IMR-90 (cell line): ENCODE results near the gene INPP4A. TPM values are rescaled to one million over a fixed set of nuclear protein-coding genes. Genes with fewer than 3 reads are reported as not detected.

Experiments
- ATAC-seq: fragments of 200-7000 bp; cut with Tn5 transposase; 2 replicates; pipeline ENCODE4 v1.9.1; 2020; ENCODE audit warnings: low read depth, mild to moderate bottlenecking, moderate library complexity
- BruUV-seq: library from RNA; stranded (reverse); fragments of 400-500 nt; replicated peaks from 2 replicates; lab custom pipeline; 2021; lab: Mats Ljungman, UMichigan
- CTCF ChIA-PET: fragments of 300-600 bp; formaldehyde crosslinking; extraction: SDS; loops from one replicate; lab custom pipeline; 2021; ENCODE audit warnings: antibody characterized with exemption; lab: Yijun Ruan, JAX
- POLR2A ChIA-PET: fragments of 300-600 bp; sonication (Branson Sonifier 250); formaldehyde crosslinking; loops from one replicate; lab custom pipeline; 2022; ENCODE audit warnings: antibody characterized with exemption; ENCODE audit not compliant: unreplicated experiment; lab: Charles Lee
- DNase-seq: peaks from one replicate; pipeline ENCODE4 v3.0.0; 2013
- H2AFZ ChIP-seq: replicated peaks from 2 replicates; pipeline ENCODE3; 2013; ENCODE audit warnings: low read length, mild to moderate bottlenecking; ENCODE audit not compliant: poor library complexity
- H2AK5ac ChIP-seq: 2 replicates; pipeline ENCODE4 v1.6.1; 2013; ENCODE audit warnings: low read depth, low read length, inconsistent platforms
- H2AK9ac ChIP-seq: replicated peaks from 2 replicates; pipeline ENCODE3; 2013; ENCODE audit warnings: mild to moderate bottlenecking, low read depth, low read length, moderate library complexity; ENCODE audit not compliant: poor library complexity
- H2BK120ac ChIP-seq: 2 replicates; pipeline ENCODE4 v1.6.1; 2013; ENCODE audit warnings: low read depth, low read length, inconsistent platforms
- H2BK15ac ChIP-seq: 3 replicates; pipeline ENCODE4 v1.6.1; 2013; ENCODE audit warnings: low read depth, low read length, inconsistent platforms
- H2BK20ac ChIP-seq: 2 replicates; pipeline ENCODE4 v1.6.1; 2013; ENCODE audit warnings: low read depth, mild to moderate bottlenecking, inconsistent platforms, low read length, moderate library complexity
- H2BK5ac ChIP-seq: 2 replicates; pipeline ENCODE4 v1.6.1; 2013; ENCODE audit warnings: mild to moderate bottlenecking, low read depth, low read length, inconsistent platforms; ENCODE audit not compliant: poor library complexity, severe bottlenecking
- H3K14ac ChIP-seq: replicated peaks from 2 replicates; pipeline ENCODE4 v1.6.1; 2013; ENCODE audit warnings: low read depth, low read length, inconsistent platforms
- H3K18ac ChIP-seq: 2 replicates; pipeline ENCODE4 v1.6.1; 2013; ENCODE audit warnings: low read depth, low read length, control low read depth
- H3K23ac ChIP-seq: 2 replicates; pipeline ENCODE4 v1.6.1; 2013; ENCODE audit warnings: low read depth, low read length, inconsistent platforms
- H3K27ac ChIP-seq: 2 replicates; pipeline ENCODE4 v1.5.1; 2013; ENCODE audit warnings: mild to moderate bottlenecking, control low read depth, low read length; ENCODE audit not compliant: insufficient read depth
- H3K27me3 ChIP-seq: 2 replicates; pipeline ENCODE4 v1.6.1; 2013; ENCODE audit warnings: low read length; ENCODE audit not compliant: control insufficient read depth, insufficient read depth
- H3K36me3 ChIP-seq: 2 replicates; pipeline ENCODE4 v1.6.1; 2013; ENCODE audit warnings: low read length, mixed read lengths; ENCODE audit not compliant: control insufficient read depth, insufficient read depth
- H3K4ac ChIP-seq: 2 replicates; pipeline ENCODE4 v1.6.1; 2013; ENCODE audit warnings: low read depth, low read length, inconsistent platforms
- H3K4me1 ChIP-seq: 2 replicates; pipeline ENCODE4 v1.6.1; 2013; ENCODE audit warnings: low read length, mixed read lengths; ENCODE audit not compliant: control insufficient read depth, insufficient read depth
- H3K4me2 ChIP-seq: 2 replicates; pipeline ENCODE4 v1.6.1; 2013; ENCODE audit warnings: low read depth, mild to moderate bottlenecking, control low read depth, low read length, moderate library complexity
- H3K4me3 ChIP-seq: 2 replicates; pipeline ENCODE4 v1.5.1; 2013; ENCODE audit warnings: low read depth, mild to moderate bottlenecking, control low read depth, low read length, moderate library complexity; ENCODE audit not compliant: insufficient read depth
- H3K56ac ChIP-seq: 2 replicates; pipeline ENCODE4 v1.6.1; 2013; ENCODE audit warnings: low read length, inconsistent platforms; ENCODE audit not compliant: insufficient read depth; ENCODE audit errors: extremely low read depth
- H3K79me1 ChIP-seq, 2 experiments: 2 replicates each; pipeline ENCODE4 v1.6.1; 2013; ENCODE audit warnings: low read length in 2 of 2, inconsistent platforms in 1 of 2, low read depth in 1 of 2
- H3K9ac ChIP-seq: 2 replicates; pipeline ENCODE4 v1.6.1; 2013; ENCODE audit warnings: low read depth, low read length, control low read depth
- H3K9me1 ChIP-seq: 2 replicates; pipeline ENCODE4 v1.6.1; 2013; ENCODE audit warnings: low read length, inconsistent platforms; ENCODE audit not compliant: insufficient read depth
- H3K9me3 ChIP-seq: 2 replicates; pipeline ENCODE4 v1.6.1; 2013; ENCODE audit warnings: low read length; ENCODE audit not compliant: control insufficient read depth, insufficient read depth
- H4K20me1 ChIP-seq: 2 replicates; pipeline ENCODE4 v1.6.1; 2013; ENCODE audit warnings: low read length, inconsistent platforms; ENCODE audit not compliant: insufficient read depth
- H4K5ac ChIP-seq: 2 replicates; pipeline ENCODE4 v1.6.1; 2013; ENCODE audit warnings: mild to moderate bottlenecking, low read depth, low read length, control low read depth
- H4K8ac ChIP-seq, 2 experiments: 2 replicates each; pipeline ENCODE4 v1.6.1; 2013; ENCODE audit warnings: low read depth in 2 of 2, low read length in 2 of 2, control low read depth in 1 of 2, inconsistent platforms in 1 of 2
- H4K91ac ChIP-seq: 2 replicates; pipeline ENCODE4 v1.6.1; 2013; ENCODE audit warnings: low read depth, low read length, inconsistent platforms; ENCODE audit not compliant: insufficient read depth
- CEBPB ChIP-seq: IDR thresholded peaks from 2 replicates; pipeline ENCODE4 v1.6.1; 2012; ENCODE audit warnings: low read depth, low read length, improper control_type of control experiment
- CTCF ChIP-seq: conservative IDR thresholded peaks from 2 replicates; pipeline ENCODE4 v1.5.1; 2012; ENCODE audit warnings: mild to moderate bottlenecking, low read depth, low read length, improper control_type of control experiment
- ELK1 ChIP-seq: fragments of 150-350 bp; IDR thresholded peaks from 2 replicates; pipeline ENCODE4 v1.6.1; 2016; ENCODE audit warnings: low read depth, mild to moderate bottlenecking, low read length, moderate library complexity, borderline replicate concordance
- FOS ChIP-seq: fragments of 150-350 bp; IDR thresholded peaks from 2 replicates; pipeline ENCODE4 v1.6.1; 2016; ENCODE audit warnings: low read depth, low read length
- MAFK ChIP-seq: IDR thresholded peaks from 2 replicates; pipeline ENCODE4 v1.6.1; 2012; ENCODE audit warnings: low read depth, low read length, improper control_type of control experiment
- NFE2L2 ChIP-seq: fragments of 150-350 bp; IDR thresholded peaks from 2 replicates; pipeline ENCODE4 v1.6.1; 2016; ENCODE audit warnings: low read depth, mild to moderate bottlenecking, low read length
- USF2 ChIP-seq: fragments of 150-350 bp; IDR thresholded peaks from 2 replicates; pipeline ENCODE4 v1.6.1; 2017; ENCODE audit warnings: mild to moderate bottlenecking, antibody characterized with exemption, low read length, low read depth
- WGBS, 2 experiments: methylation state at CpG; one replicate each; pipeline versions ENCODE4 v1.1.5 to v1.1.7; 2013; ENCODE audit warnings: missing lambda C conversion rate in 2 of 2; ENCODE audit not compliant: insufficient read length in 1 of 2; ENCODE audit errors: extremely low coverage in 2 of 2; 5-methylcytosine and 5-hydroxymethylcytosine counted together
- dilution Hi-C: fragments of 300-500 bp; cut with HindIII; formaldehyde crosslinking; loops from one replicate; pipeline ENCODE4 v1.14.3; 2018; ENCODE audit warnings: low sequenced_read_pairs; ENCODE audit not compliant: unreplicated experiment
- in situ Hi-C: fragments of 300-500 bp; cut with MboI; formaldehyde crosslinking; loops from 3 replicates; pipeline ENCODE4 v1.14.3; 2019; ENCODE audit warnings: low sequenced_read_pairs, inconsistent platforms, mixed read lengths
- intact Hi-C: fragments of 100-400 bp; cut with micrococcal nuclease; formaldehyde crosslinking; loops from 2 replicates; pipeline ENCODE4 v1.10.0; 2022
- polyA plus RNA-seq, 3 experiments: library from polyadenylated mRNA; depleted of rRNA; stranded (reverse); fragments of >200 nt; gene quantifications; 2 replicates each; pipeline ENCODE4 v1.2.3, GENCODE V29; 2012; ENCODE audit warnings: low replicate concordance in 1 of 3
- total RNA-seq: library from RNA; depleted of rRNA; stranded (reverse); fragments of >200 nt; gene quantifications from 2 replicates; pipeline ENCODE4 v1.2.3, GENCODE V29; 2012

The INPP4A gene
- total and polyA plus RNA-seq, 2 of the 4 experiments (the other 2 are of a cell fraction) = 14.5 to 27.1 TPM

GRCh38 chr2:98457045-98457696 lies 12.5 kb downstream of the INPP4A start:
- Histone ChIP-seq H3K4me1 (peaks cover 33% of the 10 kb centered on the region), H4K91ac (peak overlapping the region; percentile 19; the same call in 1 of the 2 replicates), H3K4ac (peak overlapping the region; percentile 76), H2AK5ac (peak overlapping the region; percentile 76), H3K14ac (no peak overlapping the region; the same call in 1 of the 2 replicates), H3K9me1 (peaks cover 52% of the 10 kb centered on the region), H3K9me3 (no peaks in the 10 kb centered on the region), H4K5ac (no peak overlapping the region; the same call in 1 of the 2 replicates), H2BK5ac (peak overlapping the region; percentile 70), H3K23ac (no peak overlapping the region; the same call in 1 of the 2 replicates), H3K79me1 (peaks cover 36 to 95% of the 10 kb centered on the region in 2 experiments), H3K27me3 (no peaks in the 10 kb centered on the region), H3K27ac (peak overlapping the region; percentile 46; the same call in 1 of the 2 replicates), H4K8ac (peak overlapping the region in 1 of 2 experiments; percentile 52; a peak in 1 of 4 replicates), H3K4me3 (no peak overlapping the region), H3K4me2 (no peak overlapping the region; the same call in 1 of the 2 replicates), H2BK120ac (peak overlapping the region; percentile 81), H2BK20ac (peak overlapping the region; percentile 59), H2BK15ac (peak overlapping the region; percentile 79; the same call in 2 of the 3 replicates), H3K9ac (no peak overlapping the region), H2AFZ (no peak overlapping the region), H3K56ac (no peak overlapping the region), H3K36me3 (no peaks in the 10 kb centered on the region), H2AK9ac (no peak overlapping the region), H3K18ac (peak overlapping the region; percentile 8; the same call in 1 of the 2 replicates), H4K20me1 (peaks cover 53% of the 10 kb centered on the region)
- intact Hi-C loops = no loop called here
- no CpG with 5 or more reads among the region's 4 CpGs for WGBS, 2 experiments
- POLR2A ChIA-PET = no interaction called here
- peak; percentile 91 for TF ChIP-seq FOS
- no peak for TF ChIP-seq CTCF
- peak; percentile 73 for TF ChIP-seq CEBPB
- peak; percentile 74 for TF ChIP-seq MAFK
- TF ChIP-seq USF2 = no peak
- peak; percentile 98 for TF ChIP-seq NFE2L2
- no peak for TF ChIP-seq ELK1
- DNase-seq = peak; percentile 99
- peak; percentile 73 for ATAC-seq
- in situ Hi-C loops = no loop called here
- dilution Hi-C loops = no loop called here
- no TSS peak for BruUV-seq
- CTCF ChIA-PET = interaction anchor here (0.6 to 1.0 kb wide), 4 partner anchors 15 to 993 kb away, joined by 3 to 5 read pairs (median 4); no protein-coding TSS in a partner anchor
